ENCODE results near the gene DAPK1. TPM values are rescaled to one million over a fixed set of nuclear protein-coding genes. Genes with fewer than 3 reads are reported as not detected.
"Not testable (repeated sequence)": the region's sequence is repeated elsewhere in the genome, so short reads cannot be mapped to it uniquely, and the experiment has no call there.

Gene DAPK1
- polyA plus RNA-seq, 6 donors from 2014 or later: 0.13 to 0.79 (median 0.32) TPM; not detected in 1

DNA sequence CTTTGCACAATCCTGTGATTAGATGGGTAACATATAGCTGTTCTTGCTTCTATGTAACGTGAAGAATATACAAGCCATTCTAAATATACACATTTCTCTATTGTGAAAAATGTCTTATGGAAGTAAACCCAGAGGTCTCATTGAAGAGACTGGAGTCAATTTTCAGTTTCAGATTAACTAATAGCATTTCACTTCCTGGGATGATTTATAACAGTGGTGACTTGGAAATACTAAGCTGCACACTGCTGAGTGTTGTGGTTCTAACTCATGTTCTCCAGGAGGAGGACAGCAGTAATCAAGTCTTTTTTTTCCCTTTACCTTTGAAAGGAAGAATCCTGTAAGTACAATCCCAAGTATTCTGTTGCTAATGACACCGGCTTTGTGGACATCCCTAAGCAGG is 231.6 kb downstream of the DAPK1 start:
- peaks cover 33 to 73% (median 68%) of the 10 kb centered on the region in 3 donors for H3K27me3 Mint-ChIP-seq
- no peak for ATAC-seq (ENCODE audit: low read depth in 2 of 2)
- H3K4me3 Mint-ChIP-seq: no peak overlapping the region
- H3K36me3 Mint-ChIP-seq: no peaks in the 10 kb centered on the region
- DNase-seq: no peak
- H3K4me1 Mint-ChIP-seq: peaks cover 0 to 4% (median 1%) of the 10 kb centered on the region in 3 donors
- no peak overlapping the region for H3K27ac Mint-ChIP-seq
- peaks cover 0 to 5% (median 0%) of the 10 kb centered on the region in 7 donors for H3K9me3 Mint-ChIP-seq

DNA sequence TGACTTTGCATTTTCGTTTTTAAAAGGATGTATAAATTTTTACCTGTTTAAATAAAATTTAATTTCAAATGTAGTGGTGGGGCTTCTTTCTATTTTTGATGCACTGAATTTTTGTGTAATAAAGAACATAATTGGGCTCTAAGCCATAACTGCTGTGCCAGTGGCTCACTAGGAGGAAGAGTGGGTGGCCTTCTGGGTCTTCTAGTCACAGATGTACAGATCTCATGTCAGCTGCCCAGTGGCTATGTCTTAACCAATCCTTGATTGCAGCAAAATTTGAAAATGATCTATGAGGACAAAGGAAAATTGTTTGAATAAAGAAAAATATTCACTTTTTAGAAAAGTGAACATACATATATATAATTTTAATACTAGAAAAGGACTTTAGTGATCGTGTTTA is 233.7 kb downstream of the DAPK1 start:
- Mint-ChIP-seq H3K9me3 (peaks cover 0 to 5% (median 4%) of the 10 kb centered on the region in 7 donors), H3K27me3 (peaks cover 22 to 54% (median 53%) of the 10 kb centered on the region in 3 donors), H3K4me1 (no peaks in the 10 kb centered on the region), H3K36me3 (no peaks in the 10 kb centered on the region), H3K27ac (no peak overlapping the region), H3K4me3 (no peak overlapping the region)
- DNase-seq: no peak
- ATAC-seq (ENCODE audit: low read depth in 2 of 2): no peak

DNA sequence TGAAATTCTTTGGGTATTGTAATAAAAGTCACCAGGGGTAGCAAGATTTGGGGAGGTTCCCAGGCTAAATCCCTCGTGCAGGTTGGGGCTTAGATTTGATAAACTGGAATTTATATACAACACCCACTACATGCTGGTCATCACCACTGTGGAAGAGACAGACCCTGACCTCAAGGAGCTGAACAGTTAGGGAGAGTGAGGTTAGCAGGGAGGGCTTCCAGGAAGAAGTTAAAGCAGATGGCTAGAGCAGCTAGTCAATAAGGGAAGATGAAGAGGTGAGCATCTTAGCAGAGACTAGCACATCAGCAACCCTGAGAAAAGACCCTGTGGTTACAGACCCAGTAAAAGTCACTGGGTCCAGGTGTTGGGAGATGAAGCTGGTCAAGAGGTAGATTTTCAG is 234.7 kb downstream of the DAPK1 start:
- ATAC-seq (ENCODE audit: low read depth in 2 of 2) (no peak), DNase-seq (no peak)
- Mint-ChIP-seq H3K9me3 (peaks cover 0 to 13% (median 5%) of the 10 kb centered on the region in 7 donors), H3K4me3 (no peak overlapping the region), H3K27ac (no peak overlapping the region), H3K36me3 (no peaks in the 10 kb centered on the region), H3K27me3 (peaks cover 22 to 45% (median 45%) of the 10 kb centered on the region in 3 donors), H3K4me1 (no peaks in the 10 kb centered on the region)

DNA sequence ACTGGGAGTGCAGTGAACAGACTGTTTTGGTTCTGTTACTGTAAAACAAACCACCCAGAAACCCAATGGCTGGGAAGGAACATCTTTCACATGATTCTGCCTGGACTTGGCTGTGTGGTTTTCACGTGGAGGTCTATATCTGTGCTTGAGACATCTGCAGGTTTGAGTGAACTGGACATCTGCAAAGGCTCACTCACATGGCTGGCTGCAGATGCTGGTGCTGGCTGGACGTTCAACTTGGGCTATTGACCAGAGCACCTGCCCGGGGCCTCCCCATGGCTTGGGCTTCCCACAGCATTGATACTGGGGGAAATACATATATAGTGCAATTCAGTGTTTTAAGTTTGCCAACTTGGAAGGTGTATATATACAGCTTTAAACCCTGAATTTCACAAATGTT is 235.1 kb downstream of the DAPK1 start:
- no peak overlapping the region for H3K4me3 Mint-ChIP-seq
- ATAC-seq (ENCODE audit: low read depth in 2 of 2) (no peak), DNase-seq (no peak)
- H3K27ac Mint-ChIP-seq: no peak overlapping the region
- no peaks in the 10 kb centered on the region for H3K4me1 Mint-ChIP-seq
- peaks cover 20 to 41% (median 41%) of the 10 kb centered on the region in 3 donors for H3K27me3 Mint-ChIP-seq
- peaks cover 0 to 13% (median 6%) of the 10 kb centered on the region in 7 donors for H3K9me3 Mint-ChIP-seq
- no peaks in the 10 kb centered on the region for H3K36me3 Mint-ChIP-seq

DNA sequence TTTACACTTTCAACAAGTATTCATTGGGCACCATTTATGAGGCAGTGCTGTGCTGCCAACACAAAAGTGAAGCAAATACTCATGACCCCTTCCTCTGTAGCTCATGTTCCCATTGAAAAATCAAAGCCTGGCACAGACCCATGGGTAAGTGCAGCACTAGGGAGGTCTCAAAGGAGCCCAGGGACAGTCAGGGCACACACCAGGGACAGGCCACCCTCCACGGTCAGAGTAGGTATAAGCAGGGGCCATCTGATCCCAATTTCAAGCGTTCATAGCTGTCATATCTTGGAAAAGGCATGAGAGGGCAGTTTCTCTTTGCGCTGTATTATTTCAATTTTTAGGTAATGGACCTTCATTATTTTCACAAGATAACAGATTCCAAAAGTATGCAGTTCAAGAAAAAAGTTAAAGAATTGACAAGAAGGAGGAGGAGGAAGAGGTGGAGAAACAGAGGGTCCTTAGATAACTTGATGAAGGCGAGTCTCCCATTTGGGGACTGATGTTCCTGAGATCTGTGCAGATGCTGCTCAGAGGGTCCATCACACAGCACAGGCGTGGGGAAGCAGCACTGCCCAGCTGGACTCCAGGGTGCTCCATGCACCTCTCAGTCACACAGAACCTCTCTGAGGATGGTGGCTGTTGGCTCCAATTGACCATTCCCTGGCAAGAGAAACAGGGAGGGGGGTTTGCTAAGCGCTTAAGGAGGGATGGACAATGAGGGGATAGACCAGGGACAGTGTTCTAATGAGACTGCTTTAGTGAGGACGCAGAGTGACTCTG is 235.8 kb downstream of the DAPK1 start:
- Mint-ChIP-seq H3K27ac (peak overlapping the region in 1 of 6 donors; percentile 66), H3K4me1 (no peaks in the 10 kb centered on the region)

DNA sequence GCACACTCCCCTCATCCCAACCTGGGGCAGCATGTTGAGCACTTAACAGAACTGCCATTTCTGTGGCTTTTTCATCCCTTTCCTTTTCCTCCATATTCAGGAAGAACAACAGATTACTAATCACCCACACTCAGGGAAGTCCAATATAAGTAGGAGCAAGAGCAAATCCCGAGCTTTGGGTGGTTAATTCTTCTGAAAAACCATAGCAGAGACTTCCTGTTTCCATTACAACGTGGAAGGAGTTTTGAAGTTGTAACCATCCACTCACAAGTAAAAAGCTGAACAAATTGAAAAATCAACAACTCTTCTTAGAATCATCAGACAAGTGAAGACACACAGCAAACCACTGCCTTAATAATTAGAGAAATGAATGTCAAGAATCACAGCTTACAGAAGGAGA is 236.4 kb downstream of the DAPK1 start:
- peaks cover 0 to 16% (median 10%) of the 10 kb centered on the region in 7 donors for H3K9me3 Mint-ChIP-seq
- H3K4me3 Mint-ChIP-seq: no peak overlapping the region
- DNase-seq (no peak), ATAC-seq (ENCODE audit: low read depth in 2 of 2) (no peak)
- H3K27me3 Mint-ChIP-seq: peaks cover 16 to 39% (median 32%) of the 10 kb centered on the region in 3 donors
- H3K4me1 Mint-ChIP-seq: no peaks in the 10 kb centered on the region
- no peaks in the 10 kb centered on the region for H3K36me3 Mint-ChIP-seq
- no peak overlapping the region for H3K27ac Mint-ChIP-seq

More for the DNA sequence above, 235.8 kb downstream of the DAPK1 start:
- ATAC-seq (ENCODE audit: low read depth in 2 of 2) (no peak), DNase-seq (no peak)
- Mint-ChIP-seq H3K36me3 (no peaks in the 10 kb centered on the region), H3K27me3 (peaks cover 16 to 39% (median 34%) of the 10 kb centered on the region in 3 donors), H3K9me3 (peaks cover 0 to 16% (median 10%) of the 10 kb centered on the region in 7 donors), H3K4me3 (no peak overlapping the region)

DNA sequence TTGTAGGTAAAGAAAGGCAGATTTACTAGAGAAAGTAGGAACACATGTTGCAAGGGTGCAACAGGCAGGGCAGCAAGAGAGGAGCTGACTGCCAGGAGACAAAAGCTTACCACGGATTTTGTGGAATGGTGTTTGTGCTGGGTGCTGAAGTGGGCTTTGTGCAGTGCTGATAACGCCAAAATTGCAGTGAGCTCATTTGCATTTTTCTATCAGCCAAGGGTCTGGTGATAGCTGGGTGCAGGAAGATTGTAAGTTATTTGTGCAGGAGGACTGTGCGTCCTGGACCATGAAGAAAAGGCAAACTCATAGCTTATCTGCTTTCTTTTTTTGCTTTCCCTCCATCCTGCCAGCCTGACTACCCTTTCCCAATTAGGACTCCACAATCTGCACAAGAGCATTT is 241.9 kb downstream of the DAPK1 start:
- Mint-ChIP-seq H3K4me3 (no peak overlapping the region), H3K4me1 (no peaks in the 10 kb centered on the region), H3K27ac (no peak overlapping the region), H3K9me3 (peaks cover 0 to 31% (median 19%) of the 10 kb centered on the region in 7 donors), H3K27me3 (peaks cover 0 to 34% (median 8%) of the 10 kb centered on the region in 3 donors), H3K36me3 (no peaks in the 10 kb centered on the region)
- ATAC-seq (ENCODE audit: low read depth in 2 of 2): no peak
- DNase-seq: no peak

DNA sequence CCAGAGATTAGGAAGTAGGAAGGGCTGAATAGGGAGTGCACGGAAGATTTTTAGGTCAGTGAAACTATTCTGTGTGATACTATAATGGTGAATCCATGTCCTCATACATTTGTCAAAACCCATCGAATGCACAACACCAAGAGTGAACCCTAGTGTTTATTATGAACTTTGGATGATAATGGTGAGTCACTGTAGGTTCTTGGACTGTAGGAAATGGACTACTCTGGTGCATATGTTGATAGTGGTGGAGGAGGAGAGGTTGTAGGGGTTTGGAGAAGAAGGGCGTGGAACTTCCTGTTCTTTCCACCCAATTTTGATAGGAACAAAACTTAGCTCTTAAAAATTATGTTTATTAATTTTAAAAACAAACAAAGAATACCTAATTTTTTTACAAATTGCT is 242.5 kb downstream of the DAPK1 start:
- H3K27me3 Mint-ChIP-seq: peaks cover 0 to 33% (median 8%) of the 10 kb centered on the region in 3 donors

DNA sequence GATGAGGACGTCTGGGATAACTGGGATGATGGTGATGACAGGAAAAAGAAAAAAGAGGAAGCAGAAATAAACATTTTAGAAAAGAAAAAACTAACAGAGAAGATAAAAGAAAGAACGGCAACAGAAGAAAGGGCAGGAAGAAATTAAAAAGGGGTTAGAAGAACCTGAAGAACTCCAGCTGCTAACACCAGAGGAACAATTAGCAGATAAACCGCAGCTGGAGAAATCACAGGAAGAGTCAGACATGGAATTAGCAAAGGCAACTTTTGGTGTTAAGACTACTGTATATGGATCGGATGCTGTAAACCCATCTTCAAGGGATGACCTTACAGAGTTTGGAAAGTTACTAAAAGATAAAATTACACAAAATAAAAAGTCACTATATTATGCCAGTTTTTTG is 243.7 kb downstream of the DAPK1 start:
- Mint-ChIP-seq H3K27ac (no peak overlapping the region), H3K4me1 (no peaks in the 10 kb centered on the region), H3K9me3 (peaks cover 0 to 29% (median 16%) of the 10 kb centered on the region in 7 donors), H3K36me3 (no peaks in the 10 kb centered on the region), H3K27me3 (peaks cover 0 to 29% (median 8%) of the 10 kb centered on the region in 3 donors), H3K4me3 (no peak overlapping the region)
- DNase-seq (no peak), ATAC-seq (ENCODE audit: low read depth in 2 of 2) (no peak)

More for the DNA sequence above, 242.5 kb downstream of the DAPK1 start:
- H3K4me3 Mint-ChIP-seq: no peak overlapping the region
- ATAC-seq (ENCODE audit: low read depth in 2 of 2) (no peak), DNase-seq (no peak)
- H3K9me3 Mint-ChIP-seq: peaks cover 0 to 27% (median 19%) of the 10 kb centered on the region in 7 donors
- H3K4me1 Mint-ChIP-seq: no peaks in the 10 kb centered on the region
- no peaks in the 10 kb centered on the region for H3K36me3 Mint-ChIP-seq
- no peak overlapping the region for H3K27ac Mint-ChIP-seq

DNA sequence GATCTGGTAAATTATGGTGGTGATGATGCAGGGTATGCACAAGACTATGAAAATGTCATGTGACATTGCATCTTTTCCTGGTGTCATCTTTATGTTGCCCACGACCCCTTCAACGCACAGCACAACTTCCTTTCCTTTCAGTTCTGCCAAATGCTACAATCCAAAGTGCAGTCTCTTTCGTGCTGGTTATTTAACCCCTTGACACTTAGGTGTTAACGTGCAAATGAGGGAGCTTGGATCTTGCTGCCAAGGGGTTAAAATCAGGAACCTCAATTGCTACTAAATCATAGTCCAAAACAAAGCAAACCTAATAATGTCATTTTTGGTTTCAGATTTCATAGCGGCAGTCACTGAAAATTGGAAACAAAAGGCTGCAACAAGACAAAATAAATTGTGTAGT is 244.2 kb downstream of the DAPK1 start:
- H3K36me3 Mint-ChIP-seq: no peaks in the 10 kb centered on the region
- no peak overlapping the region for H3K27ac Mint-ChIP-seq
- peaks cover 0 to 29% (median 8%) of the 10 kb centered on the region in 3 donors for H3K27me3 Mint-ChIP-seq
- peaks cover 1 to 29% (median 15%) of the 10 kb centered on the region in 7 donors for H3K9me3 Mint-ChIP-seq
- ATAC-seq (ENCODE audit: low read depth in 2 of 2) (no peak), DNase-seq (no peak)
- no peak overlapping the region for H3K4me3 Mint-ChIP-seq
- no peaks in the 10 kb centered on the region for H3K4me1 Mint-ChIP-seq

DNA sequence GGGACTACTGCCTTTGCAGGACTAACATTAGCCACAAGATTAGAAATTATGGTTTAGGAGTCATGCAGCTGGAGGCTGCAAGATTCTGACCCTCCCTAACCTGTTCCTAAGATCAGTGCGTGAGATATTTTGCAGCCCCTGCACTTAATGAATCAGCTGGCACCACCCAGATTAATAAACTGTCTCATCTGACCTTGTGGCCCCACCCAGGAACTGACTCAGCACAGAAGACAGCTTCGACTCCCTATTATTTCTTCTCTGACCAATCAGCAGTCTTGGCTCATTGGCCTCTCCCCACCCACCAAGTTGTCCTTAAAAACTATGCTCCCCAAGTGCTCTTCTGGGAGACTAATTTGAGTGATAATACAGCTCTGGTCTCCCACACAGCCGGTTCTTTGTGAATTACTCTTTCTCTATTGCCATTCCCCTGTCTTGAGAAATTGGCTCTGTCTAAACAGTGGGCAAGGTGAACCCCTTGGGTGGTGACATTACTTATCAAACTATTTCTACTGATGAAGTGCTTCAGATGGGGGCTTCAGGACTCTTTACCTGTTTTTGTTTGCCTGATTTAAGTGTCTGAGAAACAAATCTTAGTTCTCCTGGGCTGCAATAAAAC is 245.3 kb downstream of the DAPK1 start:
- Mint-ChIP-seq H3K4me3 (peak overlapping the region in 1 of 8 donors; percentile 22), H3K36me3 (no peaks in the 10 kb centered on the region)

DNA sequence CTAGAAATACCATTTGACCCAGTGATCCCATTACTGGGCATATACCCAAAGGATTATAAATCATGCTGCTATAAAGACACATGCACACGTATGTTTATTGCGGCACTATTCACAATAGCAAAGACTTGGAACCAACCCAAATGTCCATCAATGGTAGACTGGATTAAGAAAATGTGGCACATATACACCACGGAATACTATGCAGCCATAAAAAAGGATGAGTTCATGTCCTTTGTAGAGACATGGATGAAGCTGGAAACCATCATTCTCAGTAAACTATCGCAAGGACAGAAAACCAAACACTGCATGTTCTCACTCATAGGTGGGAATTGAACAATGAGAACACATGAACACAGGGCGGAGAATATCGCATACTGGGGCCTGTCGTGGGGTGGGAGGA is 246.6 kb downstream of the DAPK1 start:
- not testable (repeated sequence) for H3K4me3 Mint-ChIP-seq; H3K27ac Mint-ChIP-seq; DNase-seq; ATAC-seq (ENCODE audit: low read depth in 2 of 2); H3K36me3 Mint-ChIP-seq; H3K4me1 Mint-ChIP-seq
- Mint-ChIP-seq H3K9me3 (peaks cover 1 to 28% (median 12%) of the 10 kb centered on the region in 7 donors), H3K27me3 (peaks cover 8 to 29% (median 8%) of the 10 kb centered on the region in 3 donors)

More for the DNA sequence above, 245.3 kb downstream of the DAPK1 start:
- DNase-seq (no peak), ATAC-seq (ENCODE audit: low read depth in 2 of 2) (no peak)
- Mint-ChIP-seq H3K27ac (no peak overlapping the region), H3K4me1 (no peaks in the 10 kb centered on the region), H3K9me3 (peaks cover 1 to 29% (median 16%) of the 10 kb centered on the region in 7 donors), H3K27me3 (peaks cover 0 to 29% (median 8%) of the 10 kb centered on the region in 3 donors)

DNA sequence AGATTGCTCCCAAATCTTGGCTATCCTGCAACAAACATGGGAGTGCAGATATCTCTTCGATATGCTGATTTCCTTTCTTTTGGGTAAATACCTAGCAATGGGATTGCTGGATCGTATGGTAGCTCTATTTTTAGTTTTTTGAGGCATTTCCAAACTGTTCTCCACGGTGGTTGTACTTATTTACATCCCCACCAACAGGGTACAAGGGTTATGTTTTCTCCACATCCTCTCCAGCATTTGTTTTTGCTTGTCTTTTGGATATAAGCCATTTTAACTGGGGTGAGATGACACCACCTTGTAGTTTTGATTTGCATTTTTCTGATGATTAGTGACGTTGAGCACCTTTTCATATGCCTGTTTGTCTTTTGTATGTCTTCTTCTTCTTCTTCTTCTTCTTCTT is 248.5 kb downstream of the DAPK1 start:
- peaks cover 0 to 24% (median 12%) of the 10 kb centered on the region in 7 donors for H3K9me3 Mint-ChIP-seq
- H3K27ac Mint-ChIP-seq: no peak overlapping the region
- no peak for DNase-seq
- H3K36me3 Mint-ChIP-seq: no peaks in the 10 kb centered on the region
- no peaks in the 10 kb centered on the region for H3K4me1 Mint-ChIP-seq
- ATAC-seq (ENCODE audit: low read depth in 2 of 2): no peak
- no peak overlapping the region for H3K4me3 Mint-ChIP-seq
- H3K27me3 Mint-ChIP-seq: peaks cover 5 to 20% (median 8%) of the 10 kb centered on the region in 3 donors

DNA sequence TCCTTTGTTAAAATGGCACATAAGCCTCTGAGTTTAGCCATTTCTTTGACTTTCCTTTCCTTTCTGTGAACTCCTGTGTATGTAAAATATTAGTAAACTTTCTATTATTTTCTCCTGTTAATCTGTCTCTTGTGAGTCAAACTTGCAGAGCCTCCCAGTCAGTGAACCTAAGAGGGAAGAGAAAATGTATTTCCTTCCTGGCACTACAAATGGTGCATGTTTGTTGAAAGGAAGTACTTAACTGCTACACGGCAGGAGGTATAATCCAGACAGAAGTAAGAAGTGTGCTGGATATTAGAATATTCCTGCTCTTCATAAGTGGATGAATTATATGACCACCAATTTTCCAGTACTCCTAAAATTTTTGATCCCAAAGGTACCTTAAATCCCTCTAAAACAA is 251.2 kb downstream of the DAPK1 start:
- ATAC-seq (ENCODE audit: low read depth in 2 of 2): no peak
- Mint-ChIP-seq H3K4me3 (no peak overlapping the region), H3K4me1 (no peaks in the 10 kb centered on the region), H3K9me3 (peaks cover 5 to 17% (median 5%) of the 10 kb centered on the region in 7 donors), H3K36me3 (no peaks in the 10 kb centered on the region), H3K27me3 (peaks cover 0 to 8% (median 7%) of the 10 kb centered on the region in 3 donors), H3K27ac (no peak overlapping the region)
- no peak for DNase-seq
